Measurements from ENCODE around the gene VMP1. TPM values are rescaled to one million over a fixed set of nuclear protein-coding genes. Genes with fewer than 3 reads are reported as not detected.

Gene VMP1
- total RNA-seq, 1 donor from 2014 or later, result 176 TPM

DNA sequence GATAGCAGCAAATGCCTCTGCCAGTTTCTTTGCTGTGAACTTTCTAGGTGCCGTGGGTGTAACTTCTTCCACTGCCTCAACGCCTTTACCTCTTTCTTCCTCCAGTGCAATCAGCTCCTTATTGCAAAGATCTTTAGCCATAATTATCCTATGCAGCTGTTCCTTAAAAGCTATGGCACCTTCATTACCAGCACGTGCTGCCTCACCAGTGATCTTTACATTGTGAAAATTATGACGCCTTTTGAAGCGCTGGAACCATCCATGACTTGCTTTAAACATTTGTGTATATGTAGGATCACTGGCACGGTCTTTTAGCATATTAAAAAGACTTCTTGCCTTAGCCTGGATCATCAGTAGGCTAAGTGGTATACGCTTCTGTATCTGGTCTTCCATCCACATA is 8.2 kb upstream of the VMP1 start:
- no peaks in the 10 kb centered on the region for H3K9me3 Mint-ChIP-seq
- intact Hi-C loops (cut with micrococcal nuclease), result no loop called here
- no peak overlapping the region for H3K27ac Mint-ChIP-seq
- ATAC-seq (ENCODE audit: low read depth), result no peak
- H3K36me3 Mint-ChIP-seq (ENCODE audit: low read depth), result peaks cover 85% of the 10 kb centered on the region
- ChIA-PET CTCF (interaction anchor here (0.6 kb wide), 1 partner anchor 211 kb away, joined by 3 read pairs; no protein-coding TSS in a partner anchor), POLR2A (interaction anchor here (1.0 kb wide), 1 partner anchor 8 kb away, joined by 3 read pairs; the partner anchor contains the start of genes PTRH2 and VMP1)
- no peak overlapping the region for H3K4me3 Mint-ChIP-seq
- H3K4me1 Mint-ChIP-seq, result peaks cover 37% of the 10 kb centered on the region
- TF ChIP-seq, protein P1, sequence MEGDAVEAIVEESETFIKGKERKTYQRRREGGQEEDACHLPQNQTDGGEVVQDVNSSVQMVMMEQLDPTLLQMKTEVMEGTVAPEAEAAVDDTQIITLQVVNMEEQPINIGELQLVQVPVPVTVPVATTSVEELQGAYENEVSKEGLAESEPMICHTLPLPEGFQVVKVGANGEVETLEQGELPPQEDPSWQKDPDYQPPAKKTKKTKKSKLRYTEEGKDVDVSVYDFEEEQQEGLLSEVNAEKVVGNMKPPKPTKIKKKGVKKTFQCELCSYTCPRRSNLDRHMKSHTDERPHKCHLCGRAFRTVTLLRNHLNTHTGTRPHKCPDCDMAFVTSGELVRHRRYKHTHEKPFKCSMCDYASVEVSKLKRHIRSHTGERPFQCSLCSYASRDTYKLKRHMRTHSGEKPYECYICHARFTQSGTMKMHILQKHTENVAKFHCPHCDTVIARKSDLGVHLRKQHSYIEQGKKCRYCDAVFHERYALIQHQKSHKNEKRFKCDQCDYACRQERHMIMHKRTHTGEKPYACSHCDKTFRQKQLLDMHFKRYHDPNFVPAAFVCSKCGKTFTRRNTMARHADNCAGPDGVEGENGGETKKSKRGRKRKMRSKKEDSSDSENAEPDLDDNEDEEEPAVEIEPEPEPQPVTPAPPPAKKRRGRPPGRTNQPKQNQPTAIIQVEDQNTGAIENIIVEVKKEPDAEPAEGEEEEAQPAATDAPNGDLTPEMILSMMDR (IDR thresholded peaks at IDR 0.05), result no peak
- H3K27me3 Mint-ChIP-seq, result no peaks in the 10 kb centered on the region
- DNase-seq, result no peak

DNA sequence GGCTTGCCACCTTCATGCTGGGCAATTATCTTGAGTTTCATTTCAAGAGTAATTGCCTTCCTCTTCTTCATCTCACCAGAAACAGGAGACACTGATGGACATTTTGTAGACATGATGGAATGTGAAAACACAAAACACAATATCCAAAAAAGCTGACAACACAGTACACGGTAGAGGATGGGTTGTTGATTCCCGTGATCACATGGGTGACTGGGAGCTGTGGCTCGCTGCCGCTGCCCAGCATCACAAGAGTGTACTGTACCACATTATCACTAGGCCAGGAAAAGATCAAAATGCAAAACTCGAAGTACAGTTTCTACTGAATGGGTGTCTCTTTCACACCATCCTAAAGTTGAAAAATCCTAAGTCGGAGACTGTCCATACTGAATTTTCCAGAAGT is 7.7 kb upstream of the VMP1 start:
- Mint-ChIP-seq H3K27me3 (no peaks in the 10 kb centered on the region), H3K4me1 (peaks cover 42% of the 10 kb centered on the region), H3K36me3 (ENCODE audit: low read depth) (peaks cover 81% of the 10 kb centered on the region), H3K4me3 (no peak overlapping the region), H3K9me3 (no peaks in the 10 kb centered on the region), H3K27ac (no peak overlapping the region)
- CTCF ChIA-PET, result interaction anchor here (0.6 to 0.7 kb wide), 2 partner anchors 160 to 210 kb away, joined by 3 read pairs; no protein-coding TSS in a partner anchor
- intact Hi-C loops (cut with micrococcal nuclease), result no loop called here
- DNase-seq, result no peak
- TF ChIP-seq, protein P1 (IDR thresholded peaks at IDR 0.05), result no peak
- POLR2A ChIA-PET, result no interaction called here
- no peak for ATAC-seq (ENCODE audit: low read depth)

DNA sequence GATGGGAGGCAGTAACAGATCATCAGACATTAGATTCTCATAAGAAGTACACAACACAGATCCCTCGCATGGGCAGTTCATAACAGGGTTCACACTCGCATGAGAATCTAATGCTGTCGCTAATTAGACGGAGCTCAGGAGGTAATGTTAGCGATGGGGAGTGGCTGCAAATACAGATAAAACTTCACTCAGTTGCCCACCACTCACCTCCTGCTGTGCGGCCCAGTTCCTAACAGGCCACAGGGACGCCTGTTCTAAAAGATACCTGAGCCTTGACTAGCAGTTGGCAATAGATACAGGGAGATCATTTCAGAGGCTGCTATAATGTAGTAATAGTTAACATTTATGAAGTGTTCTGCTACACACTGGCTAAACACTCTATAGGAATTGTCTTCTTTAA is 5.2 kb upstream of the VMP1 start:
- H3K36me3 Mint-ChIP-seq (ENCODE audit: low read depth), result peaks cover 69% of the 10 kb centered on the region

DNA sequence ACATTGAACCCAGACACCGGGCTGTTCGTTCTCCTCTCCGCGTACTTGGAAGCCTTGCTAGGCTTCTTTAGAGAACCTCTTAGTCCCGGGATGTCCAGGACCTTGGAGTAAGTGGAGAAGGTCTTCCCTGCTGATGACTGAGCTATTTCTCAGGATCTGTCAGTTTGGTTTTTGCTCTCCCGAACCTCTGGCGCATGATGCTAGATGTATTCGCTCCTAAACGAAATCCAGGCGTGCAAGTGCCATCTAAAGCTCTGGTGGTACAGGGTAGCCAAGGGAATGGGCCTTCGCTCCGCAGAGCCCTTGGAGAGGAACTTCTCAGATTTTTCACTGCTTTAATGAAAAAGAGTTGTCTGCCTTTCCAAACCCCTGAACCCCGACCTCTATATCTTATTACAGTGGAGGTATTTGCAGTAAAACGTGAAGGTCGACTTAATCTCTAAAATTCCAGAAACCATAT is 547 bp downstream of the VMP1 start:
- peaks cover 26% of the 10 kb centered on the region for H3K36me3 Mint-ChIP-seq (ENCODE audit: low read depth)
- intact Hi-C loops (cut with micrococcal nuclease), result loop anchor here (1.0 to 5.0 kb wide), 6 partner anchors 12 to 185 kb away; partner anchors contain the start of genes CLTC, DHX40 and RPS6KB1
- H3K27ac Mint-ChIP-seq, result peak overlapping the region; percentile 97
- DNase-seq, result no peak
- no peaks in the 10 kb centered on the region for H3K27me3 Mint-ChIP-seq
- TF ChIP-seq, protein P1 (IDR thresholded peaks at IDR 0.05), result no peak
- ChIA-PET CTCF (interaction anchor here (1.2 to 1.3 kb wide), 2 partner anchors 39 to 44 kb away, joined by 3 read pairs; no protein-coding TSS in a partner anchor), POLR2A (interaction anchor here (0.6 to 2.4 kb wide), 8 partner anchors 9 to 478 kb away, joined by 3 to 45 read pairs (median 8); partner anchors contain the start of genes CLTC, DHX40, RNFT1 and RPS6KB1)
- H3K4me3 Mint-ChIP-seq, result peak overlapping the region; percentile 99
- H3K9me3 Mint-ChIP-seq, result no peaks in the 10 kb centered on the region
- H3K4me1 Mint-ChIP-seq, result peaks cover 74% of the 10 kb centered on the region
- no peak for ATAC-seq (ENCODE audit: low read depth)

More for the DNA sequence above, 5.2 kb upstream of the VMP1 start:
- TF ChIP-seq, protein P1 (IDR thresholded peaks at IDR 0.05), result no peak
- intact Hi-C loops (cut with micrococcal nuclease), result no loop called here
- ATAC-seq (ENCODE audit: low read depth) (no peak), DNase-seq (no peak)
- Mint-ChIP-seq H3K9me3 (no peaks in the 10 kb centered on the region), H3K4me3 (no peak overlapping the region), H3K27me3 (no peaks in the 10 kb centered on the region), H3K27ac (no peak overlapping the region), H3K4me1 (peaks cover 56% of the 10 kb centered on the region)
- ChIA-PET POLR2A (interaction anchor here (0.7 kb wide), 1 partner anchor 1485 kb away, joined by 3 read pairs; no protein-coding TSS in a partner anchor), CTCF (no interaction called here)

DNA sequence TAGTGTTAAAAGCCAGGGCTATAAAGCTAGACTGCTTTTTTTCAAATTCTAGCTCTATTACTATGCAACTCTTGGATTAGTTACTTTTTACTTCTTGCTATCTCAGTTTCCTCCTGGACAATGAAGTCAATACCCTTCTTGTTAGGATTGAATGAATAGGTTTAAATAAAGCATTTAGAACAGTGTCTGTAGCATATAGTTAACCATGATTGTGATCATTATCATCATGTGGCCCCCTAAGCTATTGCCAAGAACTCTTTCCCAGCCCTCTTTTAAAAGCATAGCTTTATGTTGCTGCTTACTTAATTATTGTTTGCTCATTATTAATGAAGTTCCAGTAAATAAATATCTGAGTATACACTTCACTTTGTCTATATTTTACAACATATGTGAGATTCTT is 4.5 kb downstream of the VMP1 start:
- ChIA-PET POLR2A (no interaction called here), CTCF (no interaction called here)
- TF ChIP-seq, protein P1 (IDR thresholded peaks at IDR 0.05), result no peak
- DNase-seq, result no peak
- H3K4me1 Mint-ChIP-seq, result peaks cover 47% of the 10 kb centered on the region
- H3K27ac Mint-ChIP-seq, result no peak overlapping the region
- H3K27me3 Mint-ChIP-seq, result no peaks in the 10 kb centered on the region
- no peak overlapping the region for H3K4me3 Mint-ChIP-seq
- no peaks in the 10 kb centered on the region for H3K9me3 Mint-ChIP-seq
- intact Hi-C loops (cut with micrococcal nuclease), result no loop called here
- no peak for ATAC-seq (ENCODE audit: low read depth)
- H3K36me3 Mint-ChIP-seq (ENCODE audit: low read depth), result peaks cover 17% of the 10 kb centered on the region
